ENCODE measurements around the gene B4GALT7.

DNA sequence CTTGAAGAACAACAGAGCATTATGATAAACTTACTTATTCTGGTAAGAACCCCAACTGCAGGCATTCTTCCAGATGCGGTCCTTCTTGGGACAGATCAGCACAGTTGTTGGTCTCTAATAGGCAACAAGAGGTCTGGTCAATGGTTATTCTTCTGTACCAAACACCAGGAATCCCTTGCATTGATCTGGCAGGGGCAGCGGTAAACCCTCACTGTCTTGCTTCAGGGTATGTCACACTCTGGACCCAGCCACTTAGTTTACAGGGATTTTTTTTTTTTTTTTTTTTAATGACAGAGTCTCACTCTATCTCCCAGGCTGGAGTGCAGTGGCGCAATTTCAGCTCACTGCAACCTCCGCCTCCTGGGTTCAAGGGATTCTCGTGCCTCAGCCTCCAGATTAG is 44.3 kb upstream of the B4GALT7 start:
- TF ChIP-seq EZH2phosphoT487 (IDR thresholded peaks at IDR 0.05; ENCODE audit: insufficient read depth, low read depth) (no peak), EZH2 (IDR thresholded peaks at IDR 0.05; ENCODE audit: insufficient read depth, poor library complexity, severe bottlenecking) (no peak)

Data from GM23248 (cell line).